Mammary microvascular endothelial cell (primary cell): ENCODE measurements around the gene RGS16. TPM values are rescaled to one million over a fixed set of nuclear protein-coding genes. Genes with fewer than 3 reads are reported as not detected.

ENCODE experiments used
- total RNA-seq: library from RNA; depleted of rRNA; stranded (reverse); fragments of >200 nt; gene quantifications from 2 replicates; pipeline ENCODE4 v1.2.3, GENCODE V29; 2015

The RGS16 gene, protein sequence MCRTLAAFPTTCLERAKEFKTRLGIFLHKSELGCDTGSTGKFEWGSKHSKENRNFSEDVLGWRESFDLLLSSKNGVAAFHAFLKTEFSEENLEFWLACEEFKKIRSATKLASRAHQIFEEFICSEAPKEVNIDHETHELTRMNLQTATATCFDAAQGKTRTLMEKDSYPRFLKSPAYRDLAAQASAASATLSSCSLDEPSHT
- total RNA-seq: 0.07 TPM in 1 of 2 replicates, not detected in the other

DNA sequence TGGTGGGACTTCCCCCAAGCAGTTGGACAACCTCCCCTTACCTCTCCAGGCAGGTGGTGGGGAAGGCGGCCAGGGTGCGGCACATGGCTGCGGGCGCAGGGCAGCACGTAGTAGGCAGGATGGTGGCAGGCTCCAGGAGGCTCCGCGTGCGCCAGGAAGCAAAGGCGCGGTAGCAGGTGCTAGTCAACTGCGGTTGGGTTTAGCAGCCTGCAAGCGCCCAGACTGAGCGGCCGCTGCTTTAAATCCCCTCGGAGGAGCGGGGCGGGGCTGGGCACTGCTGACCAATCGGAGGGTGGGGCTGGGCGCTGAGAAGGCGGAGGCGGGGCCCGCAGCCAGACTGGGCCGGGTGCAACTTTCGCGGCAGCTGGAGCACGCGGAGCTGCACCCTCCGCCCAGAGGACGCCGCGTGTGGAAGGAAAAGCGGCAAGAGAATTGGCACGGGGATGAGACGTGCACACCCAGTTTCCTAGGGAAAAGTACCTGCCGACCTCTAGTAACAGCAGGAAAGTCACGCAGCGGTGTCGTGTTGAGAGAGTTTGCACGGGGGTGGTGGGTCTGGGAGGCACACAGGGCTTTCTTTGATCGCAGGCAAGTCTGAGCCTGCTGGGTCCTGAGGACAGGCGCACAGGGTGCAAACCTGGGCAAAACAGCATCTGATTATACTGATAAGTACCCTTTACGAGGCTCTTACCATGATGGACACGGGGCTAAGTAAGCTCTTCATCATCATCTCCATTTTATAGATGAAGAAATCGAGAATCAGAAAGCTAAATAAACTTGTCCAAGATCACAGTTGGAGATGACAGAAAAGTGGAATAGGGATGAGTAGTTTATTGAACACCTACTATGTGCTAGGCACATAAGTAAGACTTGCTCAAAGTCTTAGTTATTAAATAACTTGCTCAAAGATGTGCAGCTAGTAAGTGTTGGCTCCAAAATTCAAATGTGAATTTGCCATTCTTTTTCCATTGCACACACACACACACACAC lies at the start of gene RGS16:
TSS of gene RGS16 (minus strand) at position 215 of the 990 bp plus-strand sequence. CDS start at position 85, 130 bp downstream.

GRCh38 chr1:182588500-182589396 lies 15.4 kb downstream of the RGS16 start, which contains the start of gene RNASEL:
Gene RNASEL (minus strand): TSS chr1:182589256. CDS start chr1:182586806, 2,450 bp downstream.

Other genes with a start within 250 kb of the RGS16 start
- 159 and 167 TPM in 2 replicates for gene GLUL, start 212.6 kb downstream of the RGS16 start, total RNA-seq
- gene TEDDM1, start 203.7 kb downstream of the RGS16 start, total RNA-seq: not detected in 2 replicates
- gene RGSL1, start 154.2 kb downstream of the RGS16 start, total RNA-seq: not detected in 2 replicates
- gene RNASEL, start 15.1 kb downstream of the RGS16 start, total RNA-seq: 1.1 and 1.8 TPM in 2 replicates
- gene RGS8, start 80.2 kb upstream of the RGS16 start, total RNA-seq: not detected in 2 replicates
- gene NPL, start 185.4 kb upstream of the RGS16 start, total RNA-seq: 1.1 and 1.4 TPM in 2 replicates
- 132 and 134 TPM in 2 replicates for gene DHX9, start 235.0 kb upstream of the RGS16 start, total RNA-seq